Activated naive CD8-positive, alpha-beta T cell treated with anti-CD3 and anti-CD28 coated beads, Interleukin-2, amount 10 ng/mL, durations not matched to agents 7 days and 5 days (primary cell): ENCODE data around the gene KIF17. TPM values are rescaled to one million over a fixed set of nuclear protein-coding genes. Genes with fewer than 3 reads are reported as not detected.

Source experiments
- ATAC-seq: fragments of 150-1000 bp; cut with Tn5 transposase; one replicate; pipeline ENCODE4 v1.10.0; 2021; ENCODE audit warnings: low read depth, moderate library complexity
- POLR2A ChIA-PET: fragments of 350-600 bp; sonication (Branson Sonifier 250); formaldehyde crosslinking; loops from one replicate; lab custom pipeline; 2021; ENCODE audit warnings: antibody characterized with exemption; lab: Charles Lee
- DNase-seq: peaks from one replicate; pipeline ENCODE4 v3.0.0; 2021
- H3K27ac Mint-ChIP-seq: one replicate; pipeline ENCODE4 v1.8.0; 2022; ENCODE audit warnings: mild to moderate bottlenecking, mixed read lengths
- H3K27me3 Mint-ChIP-seq: one replicate; pipeline ENCODE4 v1.8.0; 2022; ENCODE audit warnings: mild to moderate bottlenecking, moderate library complexity, mixed read lengths
- H3K36me3 Mint-ChIP-seq: one replicate; pipeline ENCODE4 v1.8.0; 2021; ENCODE audit warnings: mild to moderate bottlenecking, mixed read lengths
- H3K4me1 Mint-ChIP-seq: one replicate; pipeline ENCODE4 v1.8.0; 2021; ENCODE audit warnings: mixed read lengths
- H3K4me3 Mint-ChIP-seq: one replicate; pipeline ENCODE4 v1.8.0; 2022; ENCODE audit warnings: mild to moderate bottlenecking, moderate library complexity, mixed read lengths
- H3K9me3 Mint-ChIP-seq: one replicate; pipeline ENCODE4 v1.8.0; 2021; ENCODE audit warnings: mixed read lengths
- total RNA-seq, 2 experiments: library from RNA; stranded (reverse); gene quantifications; one replicate each; pipeline ENCODE4 v1.2.3, GENCODE V29; 2021

The KIF17 gene
- total RNA-seq, 2 experiments from 2014 or later = not detected

DNA sequence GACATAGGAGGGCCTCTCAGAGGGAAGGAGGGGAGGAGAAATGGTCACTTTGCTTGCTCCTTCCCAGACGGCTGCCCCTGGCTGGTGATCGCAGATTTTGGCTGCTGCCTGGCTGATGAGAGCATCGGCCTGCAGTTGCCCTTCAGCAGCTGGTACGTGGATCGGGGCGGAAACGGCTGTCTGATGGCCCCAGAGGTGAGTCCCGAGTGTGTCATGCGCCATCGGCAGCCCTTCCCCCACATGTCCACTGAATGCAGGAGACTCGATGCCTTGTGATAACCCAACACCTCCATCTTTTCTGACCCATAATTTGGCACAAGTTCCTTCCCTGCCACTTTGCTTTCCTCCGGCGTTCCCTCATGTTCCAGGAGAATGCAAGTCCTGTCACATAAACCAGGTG, 69.4 kb downstream of the KIF17 start:
- no peak for ATAC-seq
- Mint-ChIP-seq H3K4me1 (no peaks in the 10 kb centered on the region), H3K36me3 (peaks cover 16% of the 10 kb centered on the region), H3K27ac (no peak overlapping the region), H3K27me3 (no peaks in the 10 kb centered on the region), H3K4me3 (no peak overlapping the region), H3K9me3 (no peaks in the 10 kb centered on the region)
- DNase-seq = no peak
- POLR2A ChIA-PET = no interaction called here

DNA sequence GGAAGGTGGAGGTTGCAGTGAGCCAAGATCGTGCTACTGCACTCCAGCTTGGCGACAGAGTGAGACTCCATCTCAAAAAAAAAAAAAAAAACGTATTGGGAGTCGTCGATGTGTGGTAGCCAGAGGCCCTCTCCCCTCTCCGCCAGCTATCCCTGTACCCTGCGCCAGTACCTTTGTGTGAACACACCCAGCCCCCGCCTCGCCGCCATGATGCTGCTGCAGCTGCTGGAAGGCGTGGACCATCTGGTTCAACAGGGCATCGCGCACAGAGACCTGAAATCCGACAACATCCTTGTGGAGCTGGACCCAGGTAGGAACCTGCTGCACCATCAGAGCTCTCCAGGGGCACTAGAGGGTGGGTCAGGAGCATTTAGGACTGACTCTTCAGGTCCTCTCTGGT, 72.4 kb downstream of the KIF17 start:
- H3K27me3 Mint-ChIP-seq = no peaks in the 10 kb centered on the region
- no peaks in the 10 kb centered on the region for H3K4me1 Mint-ChIP-seq
- H3K27ac Mint-ChIP-seq = no peak overlapping the region
- peaks cover 2% of the 10 kb centered on the region for H3K36me3 Mint-ChIP-seq
- POLR2A ChIA-PET = no interaction called here
- ATAC-seq (no peak), DNase-seq (no peak)
- H3K4me3 Mint-ChIP-seq = no peak overlapping the region
- no peaks in the 10 kb centered on the region for H3K9me3 Mint-ChIP-seq

DNA sequence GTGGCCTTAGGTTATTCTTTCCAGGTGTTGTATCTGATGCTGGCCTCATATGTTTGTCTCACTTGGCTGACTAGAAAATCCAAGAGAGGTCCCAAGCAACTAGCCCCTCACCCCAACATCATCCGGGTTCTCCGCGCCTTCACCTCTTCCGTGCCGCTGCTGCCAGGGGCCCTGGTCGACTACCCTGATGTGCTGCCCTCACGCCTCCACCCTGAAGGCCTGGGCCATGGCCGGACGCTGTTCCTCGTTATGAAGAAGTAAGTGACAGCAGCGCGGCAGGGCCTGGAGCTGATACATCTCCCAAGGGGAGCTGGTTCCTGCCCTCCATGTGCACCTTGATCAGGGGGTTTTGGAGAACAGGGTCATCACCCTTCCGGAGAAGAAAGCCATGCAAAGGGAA, 73.4 kb downstream of the KIF17 start:
- no peaks in the 10 kb centered on the region for H3K27me3 Mint-ChIP-seq
- H3K9me3 Mint-ChIP-seq = no peaks in the 10 kb centered on the region
- DNase-seq (no peak), ATAC-seq (no peak)
- POLR2A ChIA-PET = no interaction called here
- peaks cover 2% of the 10 kb centered on the region for H3K36me3 Mint-ChIP-seq
- peaks cover 2% of the 10 kb centered on the region for H3K4me1 Mint-ChIP-seq
- H3K4me3 Mint-ChIP-seq = no peak overlapping the region
- H3K27ac Mint-ChIP-seq = no peak overlapping the region

DNA sequence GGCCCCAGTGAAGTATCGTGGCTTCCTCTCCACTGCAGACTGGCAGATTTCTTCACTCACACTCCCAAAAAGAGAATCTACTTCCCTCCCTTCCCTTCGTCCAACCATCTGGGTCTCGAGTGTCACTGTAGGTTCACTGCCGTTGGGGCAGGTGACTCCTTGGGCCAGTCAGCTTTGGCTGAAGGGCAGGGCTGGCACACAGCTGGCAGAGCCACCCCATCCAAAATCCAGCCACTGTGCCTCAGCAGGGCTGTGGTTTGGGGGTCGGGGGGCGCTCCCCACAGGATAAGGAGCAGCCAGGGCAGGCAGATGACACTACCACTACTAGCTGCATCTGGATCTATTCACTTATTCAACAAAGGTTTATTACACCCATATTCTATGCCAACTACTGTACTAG, 74.7 kb downstream of the KIF17 start:
- Mint-ChIP-seq H3K4me3 (no peak overlapping the region), H3K4me1 (peaks cover 2% of the 10 kb centered on the region), H3K27me3 (no peaks in the 10 kb centered on the region), H3K9me3 (no peaks in the 10 kb centered on the region), H3K27ac (no peak overlapping the region), H3K36me3 (no peaks in the 10 kb centered on the region)
- DNase-seq (no peak), ATAC-seq (no peak)
- POLR2A ChIA-PET = no interaction called here

DNA sequence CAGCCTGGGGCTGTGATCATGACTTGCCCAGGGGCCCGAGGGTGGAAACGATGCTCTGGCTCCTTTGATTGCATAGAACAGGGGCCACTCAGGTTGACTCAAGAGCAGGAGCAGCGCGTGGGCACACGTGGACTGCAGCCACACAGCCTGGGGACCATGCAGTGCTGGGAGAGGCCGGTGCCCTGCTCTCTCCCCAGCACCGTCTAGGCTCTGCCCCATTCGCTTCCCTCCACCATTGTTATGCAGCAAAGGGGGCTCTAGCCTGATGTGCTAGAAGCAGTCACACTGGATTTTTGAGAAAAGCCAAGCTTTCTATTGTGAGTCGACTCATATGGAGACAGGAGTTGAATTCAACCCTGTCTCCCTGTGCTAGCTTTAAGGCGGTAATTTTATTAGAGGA, 75.8 kb downstream of the KIF17 start:
- POLR2A ChIA-PET = no interaction called here
- ATAC-seq = no peak
- no peaks in the 10 kb centered on the region for H3K27me3 Mint-ChIP-seq
- no peak for DNase-seq
- H3K4me3 Mint-ChIP-seq = no peak overlapping the region
- no peaks in the 10 kb centered on the region for H3K9me3 Mint-ChIP-seq
- H3K36me3 Mint-ChIP-seq = no peaks in the 10 kb centered on the region
- peaks cover 2% of the 10 kb centered on the region for H3K4me1 Mint-ChIP-seq
- H3K27ac Mint-ChIP-seq = no peak overlapping the region

DNA sequence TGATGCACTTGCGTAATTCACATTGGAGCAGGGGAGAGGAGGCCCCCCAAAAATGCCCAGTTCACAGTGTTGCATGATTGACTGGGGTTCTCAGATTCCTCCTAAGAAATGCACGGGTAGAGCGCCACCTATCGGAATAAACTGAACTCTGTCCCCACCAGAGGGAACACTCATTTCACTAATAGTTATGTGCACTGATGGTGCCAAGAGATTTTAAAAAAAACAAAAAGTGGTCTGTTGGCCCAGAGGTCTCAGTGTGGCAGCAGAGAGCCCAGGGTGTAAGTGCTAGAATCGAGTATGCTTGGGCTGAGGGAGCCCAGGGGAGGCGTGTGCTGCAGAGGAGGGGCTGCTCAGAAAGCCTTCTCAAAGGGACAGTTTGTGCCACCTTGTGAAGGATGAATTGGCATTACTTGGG, 77.6 kb downstream of the KIF17 start:
- POLR2A ChIA-PET = no interaction called here
- Mint-ChIP-seq H3K27ac (no peak overlapping the region), H3K9me3 (no peaks in the 10 kb centered on the region), H3K27me3 (peaks cover 2% of the 10 kb centered on the region), H3K4me1 (peaks cover 2% of the 10 kb centered on the region), H3K36me3 (no peaks in the 10 kb centered on the region), H3K4me3 (no peak overlapping the region)
- DNase-seq (peak; percentile 46), ATAC-seq (peak; percentile 71)

DNA sequence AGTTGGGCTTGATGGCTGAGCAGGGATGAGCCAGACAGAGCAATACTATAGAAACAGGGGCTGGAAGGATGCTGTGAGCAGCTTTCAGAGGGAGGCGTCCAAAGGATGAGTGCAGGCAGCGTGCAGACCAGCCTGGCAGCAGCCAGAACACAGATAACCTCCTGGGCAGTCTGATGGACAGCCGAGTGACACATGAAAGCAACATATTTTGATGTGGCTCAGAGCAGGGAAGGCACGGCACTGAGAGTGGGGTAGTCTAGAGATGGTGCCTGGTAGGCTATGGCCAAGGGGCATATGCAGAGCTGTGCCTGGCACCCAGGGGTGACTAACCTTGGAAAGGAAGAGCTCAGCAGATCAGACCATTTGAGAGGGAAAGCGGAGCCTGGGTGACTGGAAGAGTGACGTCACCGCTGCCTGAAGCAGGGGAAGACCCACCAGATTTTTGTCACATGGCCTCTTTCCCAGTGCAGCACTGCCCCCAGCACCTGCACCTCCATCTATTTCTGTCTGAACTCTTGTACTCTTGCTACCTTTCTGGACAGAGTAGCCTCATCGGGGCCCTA, 80.9 kb downstream of the KIF17 start:
- Mint-ChIP-seq H3K4me1 (peaks cover 10% of the 10 kb centered on the region), H3K27ac (no peak overlapping the region), H3K27me3 (peaks cover 2% of the 10 kb centered on the region), H3K9me3 (no peaks in the 10 kb centered on the region), H3K4me3 (no peak overlapping the region), H3K36me3 (no peaks in the 10 kb centered on the region)
- ATAC-seq = no peak
- POLR2A ChIA-PET = no interaction called here
- no peak for DNase-seq

DNA sequence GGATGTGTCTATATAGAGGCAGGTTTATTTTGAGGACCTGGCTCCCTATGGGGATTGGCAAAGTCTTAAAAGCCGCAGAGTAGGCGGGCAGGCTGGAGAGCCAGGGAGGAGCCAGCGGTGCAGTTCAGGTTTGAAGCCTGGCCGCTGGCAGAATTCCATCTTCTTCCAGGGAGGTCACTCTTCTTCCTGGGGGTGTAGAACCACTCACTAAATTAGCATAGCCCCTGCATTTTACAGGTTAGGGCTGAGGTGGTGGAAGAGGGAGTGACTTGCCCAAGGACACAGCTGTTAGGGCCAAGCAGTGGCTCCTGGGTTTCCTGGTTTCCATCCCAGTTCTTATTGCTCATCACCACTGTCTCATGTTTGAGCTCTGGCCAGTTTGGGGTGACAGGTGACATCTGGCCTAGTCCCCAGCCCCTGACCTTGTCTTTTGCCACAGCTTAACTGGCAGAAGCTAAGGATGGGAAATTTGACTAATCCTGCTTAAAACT, 83.2 kb downstream of the KIF17 start:
- Mint-ChIP-seq H3K9me3 (no peaks in the 10 kb centered on the region), H3K27me3 (peaks cover 2% of the 10 kb centered on the region), H3K36me3 (no peaks in the 10 kb centered on the region), H3K27ac (peak overlapping the region; percentile 54), H3K4me3 (peak overlapping the region; percentile 81), H3K4me1 (peaks cover 8% of the 10 kb centered on the region)
- POLR2A ChIA-PET = interaction anchor here (1.1 to 1.8 kb wide), 4 partner anchors 26 to 152 kb away, joined by 3 to 8 read pairs (median 4); partner anchors contain the start of genes DDOST and MUL1
- DNase-seq = no peak
- peak; percentile 23 for ATAC-seq

DNA sequence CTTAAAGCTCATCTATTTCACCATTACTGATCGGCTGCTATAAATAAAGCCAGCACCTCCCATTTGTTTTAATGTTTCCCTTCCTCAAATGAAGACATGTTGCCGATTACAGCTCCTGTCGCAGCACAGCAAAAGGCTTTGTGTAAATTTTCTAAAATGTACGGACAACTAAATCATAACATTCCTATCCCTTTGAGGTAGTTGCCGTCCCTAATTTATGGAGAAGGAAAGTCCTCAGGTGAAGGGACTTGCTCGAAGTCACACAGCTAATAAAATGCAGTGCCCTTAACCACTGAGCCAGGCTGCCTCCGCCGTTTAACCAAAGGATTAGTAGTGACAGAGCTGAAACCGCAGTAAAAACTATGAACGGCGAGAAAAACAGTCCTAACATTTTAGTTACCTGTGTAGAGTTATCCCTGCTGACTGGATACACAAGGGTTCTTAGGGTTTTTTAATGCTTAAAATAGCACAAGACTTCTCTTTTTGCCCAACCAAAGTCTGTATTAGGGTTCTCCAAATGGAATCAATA, 83.7 kb downstream of the KIF17 start:
- POLR2A ChIA-PET = interaction anchor here (0.6 to 1.8 kb wide), 5 partner anchors 12 to 660 kb away, joined by 3 to 8 read pairs (median 5); partner anchors contain the start of genes DDOST and MUL1
- DNase-seq (no peak), ATAC-seq (peak; percentile 16)
- Mint-ChIP-seq H3K27me3 (peaks cover 2% of the 10 kb centered on the region), H3K4me3 (peak overlapping the region; percentile 81), H3K36me3 (no peaks in the 10 kb centered on the region), H3K27ac (peak overlapping the region; percentile 54), H3K9me3 (no peaks in the 10 kb centered on the region), H3K4me1 (peaks cover 8% of the 10 kb centered on the region)

DNA sequence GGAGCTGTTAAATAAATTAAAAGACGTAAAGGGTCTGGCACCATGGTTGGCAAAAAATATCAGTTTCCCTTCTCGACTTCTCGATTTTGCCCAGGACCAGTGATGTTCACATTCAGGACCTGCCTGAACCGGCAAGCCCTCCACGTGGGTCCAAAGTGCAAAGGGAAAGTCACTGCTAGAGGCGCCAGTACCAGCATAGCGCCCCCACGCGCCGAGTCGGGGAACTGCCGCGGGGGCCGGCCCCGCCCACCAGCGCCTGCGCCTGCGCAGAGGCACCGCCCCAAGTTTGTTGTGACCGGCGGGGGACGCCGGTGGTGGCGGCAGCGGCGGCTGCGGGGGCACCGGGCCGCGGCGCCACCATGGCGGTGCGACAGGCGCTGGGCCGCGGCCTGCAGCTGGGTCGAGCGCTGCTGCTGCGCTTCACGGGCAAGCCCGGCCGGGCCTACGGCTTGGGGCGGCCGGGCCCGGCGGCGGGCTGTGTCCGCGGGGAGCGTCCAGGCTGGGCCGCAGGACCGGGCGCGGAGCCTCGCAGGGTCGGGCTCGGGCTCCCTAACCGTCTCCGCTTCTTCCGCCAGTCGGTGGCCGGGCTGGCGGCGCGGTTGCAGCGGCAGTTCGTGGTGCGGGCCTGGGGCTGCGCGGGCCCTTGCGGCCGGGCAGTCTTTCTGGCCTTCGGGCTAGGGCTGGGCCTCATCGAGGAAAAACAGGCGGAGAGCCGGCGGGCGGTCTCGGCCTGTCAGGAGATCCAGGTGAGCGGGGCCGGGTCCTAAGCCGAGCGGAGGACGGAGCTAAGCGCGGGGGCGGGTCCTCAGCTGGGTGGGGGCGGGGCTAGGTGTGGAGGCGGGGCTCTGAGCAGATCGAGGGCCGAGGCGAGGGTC, 84.4 kb downstream of the KIF17 start, which contains the start of gene PINK1:
PINK1 (plus strand) TSS at position 269 of the 875 bp plus-strand sequence; CDS start at position 360, 91 bp downstream.
- Mint-ChIP-seq H3K27me3 (peaks cover 2% of the 10 kb centered on the region), H3K36me3 (no peaks in the 10 kb centered on the region), H3K27ac (peak within 1 kb of the TSS; percentile 54), H3K4me1 (peaks cover 8% of the 10 kb centered on the region), H3K9me3 (no peaks in the 10 kb centered on the region), H3K4me3 (peak within 1 kb of the TSS; percentile 81)
- peak; percentile 97 for DNase-seq
- POLR2A ChIA-PET = interaction anchor here (0.6 to 1.8 kb wide), 5 partner anchors 13 to 661 kb away, joined by 3 to 8 read pairs (median 5); partner anchors contain the start of genes DDOST and MUL1
- peak; percentile 83 for ATAC-seq

DNA sequence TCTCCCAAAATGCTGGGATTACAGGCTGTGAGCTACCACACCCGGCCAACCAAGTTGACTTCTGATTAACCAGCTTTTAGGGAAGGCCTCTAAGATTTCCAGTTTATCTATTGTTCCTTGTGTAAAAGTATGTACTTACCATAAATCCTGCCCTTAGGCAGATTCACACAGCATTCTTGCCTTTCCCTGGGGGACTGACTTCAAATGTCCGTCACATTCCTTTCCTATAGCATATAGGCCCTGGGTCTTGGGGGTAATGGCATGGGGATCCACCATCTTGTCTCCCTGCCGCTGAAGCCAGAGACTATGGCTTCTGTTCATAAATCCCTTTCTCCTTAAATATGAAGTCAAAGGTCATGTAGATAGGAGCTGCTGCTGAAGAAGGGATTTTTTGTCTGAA, 85.4 kb downstream of the KIF17 start:
- no peak for ATAC-seq
- POLR2A ChIA-PET = no interaction called here
- H3K27ac Mint-ChIP-seq = no peak overlapping the region

DNA sequence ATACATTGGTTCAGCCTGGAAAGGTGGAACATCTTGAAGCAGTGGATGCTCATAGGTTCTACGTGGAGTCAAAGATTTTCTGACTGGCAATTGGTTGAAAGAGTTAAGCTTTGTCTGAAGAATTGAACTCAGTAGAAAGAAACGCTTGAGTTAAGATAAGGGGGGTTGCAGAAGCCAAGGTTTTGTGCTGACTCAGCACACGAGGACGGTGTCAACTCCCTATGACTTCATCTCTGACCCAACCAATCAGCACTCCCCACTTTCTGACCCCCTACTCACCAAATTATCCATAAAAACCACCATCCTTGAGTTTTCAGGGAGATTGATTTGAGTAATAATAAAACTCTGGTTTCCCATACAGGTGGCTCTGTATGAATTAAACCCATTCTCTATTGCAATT, 87.1 kb downstream of the KIF17 start:
- DNase-seq (no peak), ATAC-seq (no peak)
- peaks cover 8% of the 10 kb centered on the region for H3K4me1 Mint-ChIP-seq
- peaks cover 3% of the 10 kb centered on the region for H3K27me3 Mint-ChIP-seq
- H3K9me3 Mint-ChIP-seq = no peaks in the 10 kb centered on the region
- no peak overlapping the region for H3K4me3 Mint-ChIP-seq
- H3K27ac Mint-ChIP-seq = no peak overlapping the region
- POLR2A ChIA-PET = no interaction called here
- H3K36me3 Mint-ChIP-seq = no peaks in the 10 kb centered on the region

More for the DNA sequence above, 85.4 kb downstream of the KIF17 start:
- Mint-ChIP-seq H3K9me3 (no peaks in the 10 kb centered on the region), H3K4me3 (peak overlapping the region; percentile 43), H3K36me3 (no peaks in the 10 kb centered on the region), H3K4me1 (peaks cover 8% of the 10 kb centered on the region), H3K27me3 (peaks cover 2% of the 10 kb centered on the region)
- DNase-seq = no peak

DNA sequence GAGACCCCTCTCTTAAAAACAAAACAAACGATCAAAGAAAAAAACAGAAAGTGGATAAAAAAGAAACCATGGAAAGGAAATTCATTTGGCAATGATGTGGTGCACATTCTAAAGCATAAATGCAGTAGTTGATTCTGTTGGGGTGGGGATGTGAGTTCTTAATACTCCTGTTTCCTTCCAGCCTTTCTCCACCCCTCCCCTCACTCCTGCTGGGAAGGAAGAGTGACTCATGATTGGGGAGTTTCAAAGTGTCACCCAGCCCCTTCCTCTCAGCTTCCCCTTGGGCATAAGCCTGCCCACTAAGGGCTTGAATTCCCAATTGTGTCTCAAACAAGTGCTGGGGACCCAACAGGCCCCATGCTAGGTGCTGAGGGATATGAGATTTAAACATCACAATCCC, 91.3 kb downstream of the KIF17 start:
- POLR2A ChIA-PET = no interaction called here
- DNase-seq (no peak), ATAC-seq (no peak)
- Mint-ChIP-seq H3K27ac (no peak overlapping the region), H3K4me3 (no peak overlapping the region), H3K9me3 (no peaks in the 10 kb centered on the region), H3K27me3 (peaks cover 4% of the 10 kb centered on the region), H3K4me1 (no peaks in the 10 kb centered on the region), H3K36me3 (no peaks in the 10 kb centered on the region)
